ENCODE measurements around the gene NXT1. TPM values are rescaled to one million over a fixed set of nuclear protein-coding genes. Genes with fewer than 3 reads are reported as not detected.

NXT1 gene
- total and polyA plus RNA-seq, 10 of the 15 experiments (the other 5 are each of a cell fraction or from before 2014, with no cell fraction given) = 10.2 to 66.7 (median 44.0) TPM

- no peak for TF ChIP-seq ZNF687 (IDR thresholded peaks at IDR 0.05)
Observed at GRCh38 chr20:23343590-23343989, 7.0 kb upstream of the NXT1 start (continued).

GRCh38 chr20:23344336-23344735, 6.3 kb upstream of the NXT1 start:
- Histone ChIP-seq H3K27me3 (replicated peaks in 1 of 2; ENCODE audit: control insufficient read depth in 2 of 2, insufficient read depth in 2 of 2, low read length in 1 of 2) (no peaks in the 10 kb centered on the region), H3K4me2 (ENCODE audit: control insufficient read depth, insufficient read depth) (no peak overlapping the region), H3K79me2 (ENCODE audit: control insufficient read depth, insufficient read depth, low read length) (peaks cover 2% of the 10 kb centered on the region; the same call in 1 of the 2 replicates), H3K4me3 (no peak overlapping the region), H3K9ac (ENCODE audit: control insufficient read depth, insufficient read depth, low read length) (no peak overlapping the region), H4K20me1 (ENCODE audit: control insufficient read depth, insufficient read depth) (no peaks in the 10 kb centered on the region), H3K9me3 (replicated peaks; ENCODE audit: control insufficient read depth, insufficient read depth, low read length) (no peaks in the 10 kb centered on the region), H3K36me3 (ENCODE audit: control insufficient read depth in 2 of 2, insufficient read depth in 2 of 2, low read length in 1 of 2) (no peaks in the 10 kb centered on the region), H3K4me1 (ENCODE audit: control insufficient read depth, insufficient read depth, low read length) (no peaks in the 10 kb centered on the region; the same call in none of the 2 replicates), H2AFZ (ENCODE audit: control insufficient read depth, low read depth, low read length) (no peak overlapping the region), H3K27ac (ENCODE audit: control insufficient read depth, insufficient read depth) (no peak overlapping the region)
- POLR2A ChIA-PET = no interaction called here
- SMC1A ChIA-PET (ENCODE audit: uncharacterized antibody, unreplicated experiment) = no interaction called here
- no TSS peak for BruUV-seq (replicated peaks)
- in situ Hi-C loops (cut with MboI) (loop anchor here (5.0 kb wide), 2 partner anchors 652 to 1007 kb away; no protein-coding TSS in a partner anchor), intact Hi-C loops (cut with micrococcal nuclease; ENCODE audit: unreplicated experiment) (loop anchor here (10.0 kb wide), 1 partner anchor 290 kb away; no protein-coding TSS in a partner anchor)
- FAIRE-seq (no peak), DNase-seq (ENCODE audit: low read depth, low spot score) (no peak), ATAC-seq (no peak)
- CTCF ChIA-PET = no interaction called here
- no peak for TF ChIP-seq CREB1 (IDR thresholded peaks at IDR 0.05; ENCODE audit: low read depth)
- no peak for TF ChIP-seq TBL1XR1 (IDR thresholded peaks at IDR 0.05; ENCODE audit: low read depth, low read length)
- no peak for TF ChIP-seq RFX5 (IDR thresholded peaks at IDR 0.05; ENCODE audit: low read depth, low read length)
- no peak for TF ChIP-seq MEF2A (IDR thresholded peaks at IDR 0.05; ENCODE audit: insufficient read depth, low read depth, low read length)
- no peak for TF ChIP-seq LARP7 (IDR thresholded peaks at IDR 0.05)
- no peak for TF ChIP-seq NRF1 (conservative IDR thresholded peaks at IDR 0.05; ENCODE audit: low read depth, low read length)
- no peak for TF ChIP-seq MTA2 (IDR thresholded peaks at IDR 0.05; ENCODE audit: low read depth)
- TF ChIP-seq STAT3 (IDR thresholded peaks at IDR 0.05; ENCODE audit: low read depth, low read length) = no peak
- no peak for TF ChIP-seq IKZF1 (conservative IDR thresholded peaks at IDR 0.05)
- no peak for TF ChIP-seq CHD2 (IDR thresholded peaks at IDR 0.05; ENCODE audit: borderline replicate concordance, low read depth, low read length)
- TF ChIP-seq, protein P1, sequence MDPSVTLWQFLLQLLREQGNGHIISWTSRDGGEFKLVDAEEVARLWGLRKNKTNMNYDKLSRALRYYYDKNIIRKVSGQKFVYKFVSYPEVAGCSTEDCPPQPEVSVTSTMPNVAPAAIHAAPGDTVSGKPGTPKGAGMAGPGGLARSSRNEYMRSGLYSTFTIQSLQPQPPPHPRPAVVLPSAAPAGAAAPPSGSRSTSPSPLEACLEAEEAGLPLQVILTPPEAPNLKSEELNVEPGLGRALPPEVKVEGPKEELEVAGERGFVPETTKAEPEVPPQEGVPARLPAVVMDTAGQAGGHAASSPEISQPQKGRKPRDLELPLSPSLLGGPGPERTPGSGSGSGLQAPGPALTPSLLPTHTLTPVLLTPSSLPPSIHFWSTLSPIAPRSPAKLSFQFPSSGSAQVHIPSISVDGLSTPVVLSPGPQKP (IDR thresholded peaks at IDR 0.05; ENCODE audit: low read depth, low read length) = no peak
- TF ChIP-seq NR2F1 (conservative IDR thresholded peaks at IDR 0.05) = no peak
- TF ChIP-seq CREM (IDR thresholded peaks at IDR 0.05; ENCODE audit: low read depth) = no peak
- no peak for TF ChIP-seq GATAD2B (conservative IDR thresholded peaks at IDR 0.05; ENCODE audit: low read depth)
- TF ChIP-seq EZH2 (IDR thresholded peaks at IDR 0.05; ENCODE audit: borderline replicate concordance, control insufficient read depth, low read depth, low read length) = no peak
- TF ChIP-seq ATF7 (IDR thresholded peaks at IDR 0.05; ENCODE audit: low read depth) = no peak
- RAD21 ChIA-PET (ENCODE audit: unreplicated experiment) = no interaction called here
- WGBS (ENCODE audit: insufficient coverage, insufficient replicate concordance, low lambda C conversion rate, missing lambda C conversion rate) = 51% methylated on average over 5 of the region's 5 CpGs

Data from GM12878 (cell line).